ENCODE results near the gene GPC5. TPM values are rescaled to one million over a fixed set of nuclear protein-coding genes. Genes with fewer than 3 reads are reported as not detected.

The GPC5 gene
- total and polyA plus RNA-seq, 3 donors from 2014 or later: 11.5 to 81.8 (median 52.1) TPM

GRCh38 chr13:91567485-91568207 is 169.2 kb downstream of the GPC5 start:
- Histone ChIP-seq H3K4me3 (no peak overlapping the region), H3K9me3 (no peaks in the 10 kb centered on the region), H3K27me3 (no peaks in the 10 kb centered on the region), H3K4me1 (no peaks in the 10 kb centered on the region), H3K27ac (no peak overlapping the region), H3K36me3 (ENCODE audit: low read depth, missing control alignments) (no peaks in the 10 kb centered on the region)
- DNase-seq: no peak
- intact Hi-C loops (cut with DNase I; ENCODE audit: low total_unique reads): no loop called here
- WGBS, 2 donors: 77 to 86% methylated on average over 5 of the region's 5 CpGs
- no peak for TF ChIP-seq CTCF (IDR thresholded peaks at IDR 0.05)
- TF ChIP-seq POLR2A (IDR thresholded peaks at IDR 0.05): no peak

- no peak for TF ChIP-seq POLR2A (IDR thresholded peaks at IDR 0.05)
- TF ChIP-seq CTCF (IDR thresholded peaks at IDR 0.05): no peak
- Histone ChIP-seq H3K36me3 (ENCODE audit: low read depth, missing control alignments) (no peaks in the 10 kb centered on the region), H3K27ac (no peak overlapping the region), H3K27me3 (no peaks in the 10 kb centered on the region), H3K9me3 (no peaks in the 10 kb centered on the region), H3K4me3 (no peak overlapping the region), H3K4me1 (no peaks in the 10 kb centered on the region)
- intact Hi-C loops (cut with DNase I; ENCODE audit: low total_unique reads): no loop called here
- WGBS, 2 donors: 77 to 88% methylated on average over 5 of the region's 5 CpGs
- no peak for DNase-seq
Measured at GRCh38 chr13:91571681-91572080, 173.3 kb downstream of the GPC5 start.

- intact Hi-C loops (cut with DNase I; ENCODE audit: low total_unique reads): no loop called here
- Histone ChIP-seq H3K27me3 (no peaks in the 10 kb centered on the region), H3K27ac (no peak overlapping the region), H3K4me3 (no peak overlapping the region), H3K36me3 (ENCODE audit: low read depth, missing control alignments) (no peaks in the 10 kb centered on the region), H3K9me3 (no peaks in the 10 kb centered on the region), H3K4me1 (no peaks in the 10 kb centered on the region)
- WGBS, 2 donors: 69 to 75% methylated on average over 1 of the region's 1 CpG
- TF ChIP-seq CTCF (IDR thresholded peaks at IDR 0.05): no peak
- TF ChIP-seq POLR2A (IDR thresholded peaks at IDR 0.05): no peak
- DNase-seq: no peak
Measured at GRCh38 chr13:91572439-91572838, 174.0 kb downstream of the GPC5 start.

DNA sequence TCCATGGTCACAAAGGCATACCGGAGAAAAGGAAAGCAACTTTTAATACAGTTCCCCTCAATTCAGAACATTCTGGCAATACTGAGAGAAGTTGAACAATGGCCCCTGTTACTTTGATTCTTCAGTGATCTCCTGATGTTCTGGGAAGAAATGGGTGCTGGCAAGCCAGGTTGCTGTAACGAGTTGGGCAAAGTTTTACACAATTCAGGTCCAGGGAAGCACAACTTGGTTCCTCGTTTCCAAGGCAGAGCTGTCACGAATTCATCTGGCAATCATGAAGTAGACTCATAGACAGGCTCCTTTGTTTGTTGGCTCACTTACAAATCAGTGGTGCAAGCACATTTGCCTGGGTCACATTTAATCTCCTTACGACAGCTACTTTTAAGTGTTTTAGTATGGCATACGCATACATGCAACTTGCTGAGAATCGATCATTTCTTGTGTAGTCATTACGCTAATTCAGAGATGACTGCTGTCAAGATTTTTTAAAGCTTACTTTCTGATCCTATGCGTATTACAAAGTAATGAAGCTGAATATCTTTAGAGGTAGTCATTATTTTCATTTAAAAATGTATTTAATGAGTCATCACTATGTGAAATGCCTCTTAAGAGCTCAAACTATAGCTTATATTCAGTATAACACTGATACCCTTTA is 174.7 kb downstream of the GPC5 start:
- Histone ChIP-seq H3K9me3 (no peaks in the 10 kb centered on the region), H3K27me3 (no peaks in the 10 kb centered on the region), H3K4me1 (no peaks in the 10 kb centered on the region), H3K36me3 (ENCODE audit: low read depth, missing control alignments) (no peaks in the 10 kb centered on the region), H3K4me3 (no peak overlapping the region), H3K27ac (no peak overlapping the region)
- DNase-seq: no peak
- no peak for TF ChIP-seq POLR2A (IDR thresholded peaks at IDR 0.05)
- no peak for TF ChIP-seq CTCF (IDR thresholded peaks at IDR 0.05)
- intact Hi-C loops (cut with DNase I; ENCODE audit: low total_unique reads): no loop called here
- 85 to 93% methylated on average over 9 of the region's 9 CpGs for WGBS, 2 donors

Data from testis (tissue), 3 donors.